Measurements from ENCODE around the gene EFCC1.

Gene EFCC1

DNA sequence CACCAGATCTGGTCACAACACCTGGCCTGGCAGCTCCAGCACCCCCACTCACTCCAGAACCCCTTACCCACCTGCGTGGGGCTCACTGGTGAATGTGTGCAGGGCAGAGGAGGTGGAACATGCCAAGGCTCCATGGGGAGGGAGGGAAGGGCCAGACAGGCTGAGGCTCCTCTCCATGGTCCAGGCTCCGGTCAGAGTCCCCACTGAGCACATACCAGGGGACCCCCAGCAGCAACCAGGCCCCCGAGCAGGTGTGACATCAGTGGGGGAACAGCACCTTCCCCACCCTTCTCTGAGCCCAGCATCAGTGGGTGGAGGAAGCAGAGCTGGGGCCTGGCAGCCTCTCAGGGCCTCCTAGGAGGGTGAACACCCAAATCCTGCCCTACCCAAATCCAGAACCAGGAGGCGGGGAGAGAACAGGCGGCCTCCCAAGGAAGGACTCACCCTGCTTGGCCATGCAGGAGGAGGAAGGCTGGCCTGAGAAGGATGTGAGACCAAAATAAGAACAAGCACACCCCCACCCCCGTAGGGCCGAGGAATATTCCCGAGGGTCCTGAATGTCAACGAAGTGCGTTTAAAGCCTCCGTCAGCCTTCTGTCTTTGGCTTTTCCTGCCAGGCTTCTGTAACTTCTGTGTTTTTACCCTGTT, 58.3 kb downstream of the EFCC1 start:
- TF ChIP-seq CTCF (IDR thresholded peaks at IDR 0.05; ENCODE audit: control insufficient read depth, extremely low read depth, insufficient read depth): no peak
- no peak for DNase-seq (ENCODE audit: low read depth)
- no peak overlapping the region for H3K4me3 ChIP-seq (ENCODE audit: low read depth, low read length)

DNA sequence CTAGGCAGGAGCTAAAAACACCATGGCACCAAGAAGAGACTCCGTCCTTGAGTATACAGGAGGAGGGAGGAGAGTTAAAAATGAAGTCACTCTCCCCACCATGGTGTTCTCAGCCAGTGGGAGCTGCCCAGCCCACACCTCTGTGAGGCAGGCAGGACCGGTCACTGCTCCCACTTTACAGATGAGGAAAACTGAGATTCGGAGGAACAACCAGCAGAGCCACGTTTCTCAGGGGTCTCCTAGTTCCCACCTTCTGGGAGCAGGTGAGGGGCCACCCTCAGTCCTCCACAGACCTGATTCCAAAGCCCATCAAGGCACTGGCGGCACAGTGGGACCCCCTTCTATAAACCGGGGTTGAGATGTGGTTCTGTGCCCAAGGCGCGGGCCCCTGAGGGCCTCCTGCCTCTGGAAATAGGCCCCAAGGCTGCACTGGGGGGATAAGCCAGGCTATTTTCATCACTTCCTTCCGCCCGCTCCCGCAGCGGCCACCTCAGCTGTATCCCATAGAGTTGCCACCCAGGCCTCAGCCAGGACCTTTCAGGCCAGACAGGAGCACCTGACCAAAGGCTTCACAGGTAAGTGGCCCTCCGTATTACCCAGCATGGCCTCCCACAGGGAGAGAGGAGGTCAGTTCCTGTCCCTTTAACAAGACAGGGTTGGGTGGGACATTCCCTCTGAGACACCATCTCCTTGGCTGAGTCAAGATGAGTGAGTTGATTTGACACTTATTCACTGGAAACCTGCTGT, 59.3 kb downstream of the EFCC1 start, which contains the start of gene GP9:
Gene GP9, plus strand, starts transcription at position 504 of the 747 bp plus-strand sequence. CDS start 961 bp downstream, outside the sequence.
- no peak for DNase-seq (ENCODE audit: low read depth)

GRCh38 chr3:129061023-129061887, 60.2 kb downstream of the EFCC1 start:
- no peak overlapping the region for H3K4me3 ChIP-seq (ENCODE audit: low read depth, low read length)
- no peak for DNase-seq (ENCODE audit: low read depth)
- no peak for TF ChIP-seq CTCF (IDR thresholded peaks at IDR 0.05; ENCODE audit: control insufficient read depth, extremely low read depth, insufficient read depth)

More for the DNA sequence above, 59.3 kb downstream of the EFCC1 start, which contains the start of gene GP9:
- no peak for TF ChIP-seq CTCF (IDR thresholded peaks at IDR 0.05; ENCODE audit: control insufficient read depth, extremely low read depth, insufficient read depth)
- no peak within 1 kb of the TSS for H3K4me3 ChIP-seq (ENCODE audit: low read depth, low read length)

DNA sequence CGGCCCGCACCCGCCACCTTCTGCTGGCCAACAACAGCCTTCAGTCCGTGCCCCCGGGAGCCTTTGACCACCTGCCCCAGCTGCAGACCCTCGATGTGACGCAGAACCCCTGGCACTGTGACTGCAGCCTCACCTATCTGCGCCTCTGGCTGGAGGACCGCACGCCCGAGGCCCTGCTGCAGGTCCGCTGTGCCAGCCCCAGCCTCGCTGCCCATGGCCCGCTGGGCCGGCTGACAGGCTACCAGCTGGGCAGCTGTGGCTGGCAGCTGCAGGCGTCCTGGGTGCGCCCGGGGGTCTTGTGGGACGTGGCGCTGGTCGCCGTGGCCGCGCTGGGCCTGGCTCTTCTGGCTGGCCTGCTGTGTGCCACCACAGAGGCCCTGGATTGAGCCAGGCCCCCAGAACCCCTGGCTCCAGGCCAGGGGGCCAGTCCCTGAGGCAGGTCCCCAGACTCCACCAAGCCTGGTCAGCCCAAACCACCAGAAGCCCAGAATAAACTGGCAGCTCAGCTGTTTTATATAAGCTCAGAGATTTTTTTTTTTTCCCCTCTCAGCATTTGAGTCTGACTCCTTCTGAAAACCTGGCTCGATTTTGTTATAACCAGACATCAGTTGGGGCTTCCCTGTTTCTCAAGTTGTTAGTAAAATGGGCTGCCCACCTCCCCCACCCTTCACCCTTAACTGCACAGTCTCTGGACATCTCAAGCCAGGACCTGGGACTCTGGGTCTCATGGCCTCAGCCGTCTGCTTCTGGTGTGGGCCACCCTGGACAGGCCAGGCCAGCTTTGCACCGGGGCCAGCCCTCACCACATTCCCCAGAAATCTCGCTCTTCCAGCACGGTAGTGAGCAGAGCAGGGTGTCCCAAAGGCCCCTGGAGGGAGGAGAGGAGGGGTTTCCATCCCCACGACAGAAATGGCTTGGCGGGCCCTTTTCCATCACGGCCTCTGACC, 61.1 kb downstream of the EFCC1 start:
- no peak overlapping the region for H3K4me3 ChIP-seq (ENCODE audit: low read depth, low read length)
- no peak for DNase-seq (ENCODE audit: low read depth)
- TF ChIP-seq CTCF (IDR thresholded peaks at IDR 0.05; ENCODE audit: control insufficient read depth, extremely low read depth, insufficient read depth): no peak

DNA sequence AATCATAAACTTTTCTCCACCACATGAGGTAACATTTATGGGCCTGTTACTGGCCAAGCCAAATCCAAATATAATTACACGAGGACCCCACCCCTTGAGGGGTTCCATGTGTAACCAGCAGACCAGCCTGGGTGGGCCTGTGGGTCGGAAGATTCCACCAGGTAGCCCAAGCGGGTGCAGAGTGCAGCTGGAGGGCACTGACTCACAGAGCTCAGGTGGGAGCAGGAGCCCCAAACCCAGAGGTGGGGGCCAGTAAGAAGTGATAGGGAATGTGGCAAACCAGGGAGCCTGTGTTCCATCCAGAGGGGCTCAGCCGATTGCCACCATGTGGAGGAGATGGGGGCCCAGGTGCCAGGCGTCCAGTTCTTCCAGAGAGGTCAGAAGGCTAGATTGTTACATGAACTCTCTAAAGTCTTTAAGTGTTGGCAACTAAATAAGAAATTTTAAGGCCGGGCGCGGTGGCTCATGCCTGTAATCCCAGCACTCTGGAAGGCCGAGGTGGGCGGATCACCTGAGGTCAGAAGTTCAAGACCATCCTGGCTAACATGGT, 62.1 kb downstream of the EFCC1 start:
- no peak overlapping the region for H3K4me3 ChIP-seq (ENCODE audit: low read depth, low read length)
- no peak for DNase-seq (ENCODE audit: low read depth)
- no peak for TF ChIP-seq CTCF (IDR thresholded peaks at IDR 0.05; ENCODE audit: control insufficient read depth, extremely low read depth, insufficient read depth)

Measured in LNCaP clone FGC (cell line).